ENCODE results near the gene CPE. TPM values are rescaled to one million over a fixed set of nuclear protein-coding genes. Genes with fewer than 3 reads are reported as not detected.
"Not testable (repeated sequence)": the region's sequence is repeated elsewhere in the genome, so short reads cannot be mapped to it uniquely, and the experiment has no call there.

The CPE gene
- total and polyA plus RNA-seq, 12 donors: 24.8 to 272 (median 117) TPM

DNA sequence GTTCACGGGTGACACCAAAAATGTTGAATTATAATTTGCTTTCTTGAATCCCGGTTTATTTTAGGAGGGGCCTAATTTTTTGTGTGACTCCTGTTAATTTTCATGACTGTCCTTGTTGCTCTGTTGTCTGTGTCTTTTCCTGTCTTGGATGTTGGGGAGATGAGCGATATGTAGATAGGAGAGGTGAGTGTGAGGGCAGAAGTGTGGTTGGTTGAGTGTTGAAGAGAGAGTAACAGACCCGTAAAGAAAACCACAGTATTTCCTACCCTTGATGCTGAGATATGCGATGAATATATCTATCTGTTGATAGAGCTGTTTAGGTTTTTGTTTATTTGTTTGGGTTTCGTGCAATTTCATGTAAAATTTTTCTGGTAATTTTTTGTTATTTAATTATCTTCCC, 70.5 kb downstream of the CPE start:
- Histone ChIP-seq H3K4me3 (no peak overlapping the region), H3K36me3 (replicated peaks in 1 of 2) (no peaks in the 10 kb centered on the region), H3K9me3 (replicated peaks in 1 of 3) (no peaks in the 10 kb centered on the region), H3K27me3 (no peaks in the 10 kb centered on the region), H3K27ac (no peak overlapping the region), H3K4me1 (replicated peaks in 1 of 2) (no peaks in the 10 kb centered on the region)
- DNase-seq: no peak
- 82 to 90% (median 88%) methylated on average over 6 of the region's 6 CpGs for WGBS, 4 donors
- TF ChIP-seq POLR2A (IDR thresholded peaks at IDR 0.05): no peak
- intact Hi-C loops (cut with DNase I): no loop called here

DNA sequence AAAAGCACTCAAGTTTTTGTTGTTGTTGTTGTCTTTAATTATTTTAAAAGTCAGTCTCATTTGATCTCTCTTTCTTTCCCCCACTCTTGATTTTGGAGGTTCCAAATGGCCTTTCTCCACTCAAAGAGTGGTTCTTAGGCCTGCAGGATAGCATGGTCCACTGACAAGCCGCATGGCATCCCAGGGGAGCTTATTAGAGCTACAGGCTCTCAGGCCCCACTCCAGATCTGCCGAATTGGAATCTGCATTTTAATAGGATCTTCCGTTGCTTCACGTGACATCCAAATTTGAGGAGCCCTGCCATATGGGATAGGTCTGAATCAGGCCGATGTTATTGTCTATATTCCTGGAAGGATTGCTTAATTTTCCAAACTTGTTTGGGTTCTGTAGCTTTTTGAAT, 72.1 kb downstream of the CPE start:
- WGBS, 4 donors: 87 to 93% (median 89%) methylated on average over 5 of the region's 5 CpGs
- no peaks in the 10 kb centered on the region for H3K27me3 ChIP-seq
- no peak for DNase-seq
- H3K4me1 ChIP-seq (replicated peaks in 1 of 2): no peaks in the 10 kb centered on the region
- TF ChIP-seq POLR2A (IDR thresholded peaks at IDR 0.05): no peak
- TF ChIP-seq, protein P1, sequence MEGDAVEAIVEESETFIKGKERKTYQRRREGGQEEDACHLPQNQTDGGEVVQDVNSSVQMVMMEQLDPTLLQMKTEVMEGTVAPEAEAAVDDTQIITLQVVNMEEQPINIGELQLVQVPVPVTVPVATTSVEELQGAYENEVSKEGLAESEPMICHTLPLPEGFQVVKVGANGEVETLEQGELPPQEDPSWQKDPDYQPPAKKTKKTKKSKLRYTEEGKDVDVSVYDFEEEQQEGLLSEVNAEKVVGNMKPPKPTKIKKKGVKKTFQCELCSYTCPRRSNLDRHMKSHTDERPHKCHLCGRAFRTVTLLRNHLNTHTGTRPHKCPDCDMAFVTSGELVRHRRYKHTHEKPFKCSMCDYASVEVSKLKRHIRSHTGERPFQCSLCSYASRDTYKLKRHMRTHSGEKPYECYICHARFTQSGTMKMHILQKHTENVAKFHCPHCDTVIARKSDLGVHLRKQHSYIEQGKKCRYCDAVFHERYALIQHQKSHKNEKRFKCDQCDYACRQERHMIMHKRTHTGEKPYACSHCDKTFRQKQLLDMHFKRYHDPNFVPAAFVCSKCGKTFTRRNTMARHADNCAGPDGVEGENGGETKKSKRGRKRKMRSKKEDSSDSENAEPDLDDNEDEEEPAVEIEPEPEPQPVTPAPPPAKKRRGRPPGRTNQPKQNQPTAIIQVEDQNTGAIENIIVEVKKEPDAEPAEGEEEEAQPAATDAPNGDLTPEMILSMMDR (IDR thresholded peaks at IDR 0.05): no peak
- no peaks in the 10 kb centered on the region for H3K9me3 ChIP-seq (replicated peaks in 1 of 3)
- H3K4me3 ChIP-seq: no peak overlapping the region
- no peaks in the 10 kb centered on the region for H3K36me3 ChIP-seq (replicated peaks in 1 of 2)
- H3K27ac ChIP-seq: no peak overlapping the region
- intact Hi-C loops (cut with DNase I): no loop called here

DNA sequence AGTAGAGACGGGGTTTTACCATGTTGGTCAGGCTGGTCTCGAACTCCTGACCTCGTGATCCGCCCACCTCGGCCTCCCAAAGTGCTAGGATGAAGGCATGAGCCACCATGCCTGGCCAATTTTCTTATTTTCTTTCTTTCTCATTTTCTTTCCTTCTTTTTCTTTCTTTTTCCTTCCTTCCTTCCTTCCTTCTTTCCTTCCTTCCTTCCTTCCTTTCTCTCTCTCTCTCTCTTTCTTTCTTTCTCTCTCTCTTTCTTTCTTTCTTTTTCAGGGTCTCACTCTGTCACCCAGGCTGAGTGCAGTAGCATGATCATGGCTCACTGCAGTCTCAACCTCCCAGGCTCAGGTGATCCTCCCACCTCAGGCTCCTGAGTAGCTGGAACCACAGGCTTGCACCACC, 74.3 kb downstream of the CPE start:
- 86 to 89% (median 87%) methylated on average over 5 of the region's 5 CpGs for WGBS, 4 donors
- intact Hi-C loops (cut with DNase I); H3K9me3 ChIP-seq (replicated peaks in 1 of 3); H3K36me3 ChIP-seq (replicated peaks in 1 of 2); H3K4me1 ChIP-seq (replicated peaks in 1 of 2); H3K27ac ChIP-seq; H3K27me3 ChIP-seq; DNase-seq; H3K4me3 ChIP-seq: not testable (repeated sequence)

DNA sequence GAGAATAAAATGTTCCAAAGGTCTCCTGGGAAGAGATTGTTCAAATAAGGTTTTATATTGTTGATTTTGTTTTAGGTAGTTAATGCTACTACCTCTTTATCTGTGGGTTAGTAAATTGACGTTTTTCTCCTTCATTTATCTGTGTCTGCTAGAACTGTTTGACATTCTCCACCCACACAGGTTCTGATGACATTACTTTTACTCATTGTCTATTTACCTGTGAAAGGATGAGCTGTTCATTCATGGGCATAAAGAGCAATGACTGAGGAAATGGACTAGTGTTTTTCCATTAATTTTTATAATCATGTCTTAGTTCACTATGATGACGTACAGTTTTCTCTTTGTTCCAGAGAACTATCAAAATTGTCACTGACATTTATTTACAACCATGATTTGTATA, 75.6 kb downstream of the CPE start:
- H3K9me3 ChIP-seq (replicated peaks in 1 of 3): no peaks in the 10 kb centered on the region
- H3K4me1 ChIP-seq (replicated peaks in 1 of 2): no peaks in the 10 kb centered on the region
- H3K4me3 ChIP-seq: no peak overlapping the region
- intact Hi-C loops (cut with DNase I): no loop called here
- WGBS, 4 donors: 40 to 61% (median 52%) methylated on average over 2 of the region's 2 CpGs
- no peak for DNase-seq
- no peaks in the 10 kb centered on the region for H3K36me3 ChIP-seq (replicated peaks in 1 of 2)
- no peak overlapping the region for H3K27ac ChIP-seq
- no peaks in the 10 kb centered on the region for H3K27me3 ChIP-seq
- no peak for TF ChIP-seq POLR2A (IDR thresholded peaks at IDR 0.05)
- TF ChIP-seq, protein P1 (IDR thresholded peaks at IDR 0.05): no peak

DNA sequence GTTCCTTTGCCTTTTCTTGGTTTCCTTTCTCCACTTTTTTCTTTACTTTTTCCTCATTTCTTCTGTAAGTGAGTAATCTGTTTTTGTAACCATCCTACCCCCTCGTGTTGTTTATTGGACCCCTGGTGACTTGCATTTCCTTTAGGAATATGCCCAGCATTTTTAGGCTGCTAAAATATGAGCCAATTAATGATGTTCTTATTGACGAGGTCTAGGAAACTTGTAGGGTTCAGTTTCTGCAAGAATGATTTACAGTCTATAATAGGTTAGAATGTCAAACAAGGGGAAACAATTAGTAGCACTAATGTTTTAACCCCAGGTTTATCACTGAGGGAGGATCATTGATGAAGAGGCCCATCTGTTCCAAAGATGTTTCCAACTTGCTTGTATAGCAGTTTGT, 79.0 kb downstream of the CPE start:
- Histone ChIP-seq H3K27ac (no peak overlapping the region), H3K36me3 (replicated peaks in 1 of 2) (no peaks in the 10 kb centered on the region), H3K9me3 (replicated peaks in 1 of 3) (no peaks in the 10 kb centered on the region), H3K27me3 (no peaks in the 10 kb centered on the region), H3K4me1 (replicated peaks in 1 of 2) (no peaks in the 10 kb centered on the region), H3K4me3 (no peak overlapping the region)
- WGBS, 4 donors: 37 to 56% (median 44%) methylated on average over 2 of the region's 2 CpGs
- intact Hi-C loops (cut with DNase I): no loop called here
- DNase-seq: no peak
- TF ChIP-seq, protein P1 (IDR thresholded peaks at IDR 0.05): no peak
- no peak for TF ChIP-seq POLR2A (IDR thresholded peaks at IDR 0.05)

All from adrenal gland (tissue), 12 donors.